ENCODE measurements around the gene ZNF747. TPM values are rescaled to one million over a fixed set of nuclear protein-coding genes. Genes with fewer than 3 reads are reported as not detected.

Gene ZNF747
- total RNA-seq, 1 experiment from 2014 or later = 10.9 TPM

- intact Hi-C loops (cut with micrococcal nuclease; ENCODE audit: unreplicated experiment) (loop anchor here (10.0 kb wide), 1 partner anchor 80 kb away; the partner anchor contains the start of gene SEPHS2), in situ Hi-C loops (cut with HindIII; ENCODE audit: low pct_unique_long_range_greater_than_20kb, low sequenced_read_pairs) (no loop called here)
- Histone ChIP-seq H3K36me3 (ENCODE audit: control insufficient read depth, insufficient read depth, low read length) (no peaks in the 10 kb centered on the region), H3K27me3 (ENCODE audit: control insufficient read depth, insufficient read depth, low read length) (no peaks in the 10 kb centered on the region), H3K4me1 (ENCODE audit: control insufficient read depth, insufficient read depth, low read length) (peaks cover 17% of the 10 kb centered on the region), H3K4me3 (ENCODE audit: low read depth in 2 of 2, low read length in 2 of 2) (no peak overlapping the region), H3K9me3 (ENCODE audit: control insufficient read depth, insufficient read depth, low read depth, low read length) (no peaks in the 10 kb centered on the region), H3K27ac (ENCODE audit: low read length) (peak overlapping the region; percentile 85; the same call in 1 of the 2 replicates)
- TF ChIP-seq TCF7L2 (IDR thresholded peaks at IDR 0.05; ENCODE audit: low read depth, low read length) (no peak), POLR2AphosphoS5 (IDR thresholded peaks at IDR 0.05; ENCODE audit: low read depth, low read length) (0 out of 2 replicates have a peak, but pooled peaks have one; percentile 46), CTCF (IDR thresholded peaks at IDR 0.05) (no peak)
- ATAC-seq (no peak), DNase-seq (ENCODE audit: low read depth, low spot score) (no peak)
- POLR2A ChIA-PET = no interaction called here
- CTCF ChIA-PET = interaction anchor here (0.6 to 1.0 kb wide), 2 partner anchors 95 to 108 kb away, joined by 3 to 6 read pairs; partner anchors contain the start of gene DCTPP1
- BruUV-seq (replicated peaks) = no TSS peak
These were observed 9.8 kb downstream of the ZNF747 start for GRCh38 chr16:30524575-30525568.

GRCh38 chr16:30523768-30524574 lies 10.7 kb downstream of the ZNF747 start:
- ChIA-PET CTCF (no interaction called here), POLR2A (no interaction called here)
- Histone ChIP-seq H3K9me3 (ENCODE audit: control insufficient read depth, insufficient read depth, low read depth, low read length) (no peaks in the 10 kb centered on the region), H3K4me1 (ENCODE audit: control insufficient read depth, insufficient read depth, low read length) (peaks cover 17% of the 10 kb centered on the region), H3K27ac (ENCODE audit: low read length) (no peak overlapping the region), H3K27me3 (ENCODE audit: control insufficient read depth, insufficient read depth, low read length) (no peaks in the 10 kb centered on the region), H3K36me3 (ENCODE audit: control insufficient read depth, insufficient read depth, low read length) (no peaks in the 10 kb centered on the region), H3K4me3 (ENCODE audit: low read depth in 2 of 2, low read length in 2 of 2) (no peak overlapping the region)
- in situ Hi-C loops (cut with HindIII; ENCODE audit: low pct_unique_long_range_greater_than_20kb, low sequenced_read_pairs) (no loop called here), intact Hi-C loops (cut with micrococcal nuclease; ENCODE audit: unreplicated experiment) (loop anchor here (10.0 kb wide), 1 partner anchor 79 kb away; the partner anchor contains the start of gene SEPHS2)
- TF ChIP-seq SIN3A (IDR thresholded peaks at IDR 0.05; ENCODE audit: borderline replicate concordance, insufficient read depth, low read depth, low read length) (no peak), POLR2AphosphoS5 (IDR thresholded peaks at IDR 0.05; ENCODE audit: low read depth, low read length) (no peak), TCF7L2 (IDR thresholded peaks at IDR 0.05; ENCODE audit: low read depth, low read length) (no peak), REST (IDR thresholded peaks at IDR 0.05; ENCODE audit: insufficient read depth in 1 of 2, low read depth in 2 of 2, low read length in 1 of 2) (no peak), CTCF (IDR thresholded peaks at IDR 0.05) (no peak)
- BruUV-seq (replicated peaks) = no TSS peak
- ATAC-seq (no peak), DNase-seq (ENCODE audit: low read depth, low spot score) (no peak)
